Activated naive CD8-positive, alpha-beta T cell treated with anti-CD3 and anti-CD28 coated beads, Interleukin-2, amount 50 U/mL, for 16 hours (primary cell): Measurements from ENCODE around the gene GALNT13.
"Not testable (repeated sequence)": the region's sequence is repeated elsewhere in the genome, so short reads cannot be mapped to it uniquely, and the experiment has no call there.

ENCODE experiments used
- DNase-seq: peaks from one replicate; pipeline ENCODE4 v3.0.0-alpha.2; 2020; ENCODE audit warnings: low read depth, low spot score

The GALNT13 gene

GRCh38 chr2:154408786-154409185 is 537.1 kb downstream of the GALNT13 start:
- DNase-seq: no peak

- no peak for DNase-seq
Observed at GRCh38 chr2:154422251-154422650, 550.5 kb downstream of the GALNT13 start.

GRCh38 chr2:154425994-154426393 is 554.3 kb downstream of the GALNT13 start:
- no peak for DNase-seq

- DNase-seq: no peak
Observed at GRCh38 chr2:154427453-154427852, 555.7 kb downstream of the GALNT13 start.

GRCh38 chr2:154428022-154428421 is 556.3 kb downstream of the GALNT13 start:
- no peak for DNase-seq

GRCh38 chr2:154433010-154433409 is 561.3 kb downstream of the GALNT13 start:
- DNase-seq: no peak

GRCh38 chr2:154437104-154437503 is 565.4 kb downstream of the GALNT13 start:
- DNase-seq: no peak

- DNase-seq: no peak
Observed at GRCh38 chr2:154439156-154439555, 567.4 kb downstream of the GALNT13 start.

GRCh38 chr2:154443919-154444318 is 572.2 kb downstream of the GALNT13 start:
- DNase-seq: no peak

- no peak for DNase-seq
Observed at GRCh38 chr2:154446324-154446723, 574.6 kb downstream of the GALNT13 start.

GRCh38 chr2:154447727-154448418 is 576.2 kb downstream of the GALNT13 start:
- DNase-seq: no peak

- no peak for DNase-seq
Observed at GRCh38 chr2:154449951-154450658, 578.4 kb downstream of the GALNT13 start.

- DNase-seq: no peak
Observed at GRCh38 chr2:154452471-154452870, 580.7 kb downstream of the GALNT13 start.

- no peak for DNase-seq
Observed at GRCh38 chr2:154452906-154453493, 581.3 kb downstream of the GALNT13 start.

- no peak for DNase-seq
Observed at GRCh38 chr2:154455166-154455565, 583.4 kb downstream of the GALNT13 start.

- no peak for DNase-seq
Observed at GRCh38 chr2:154455866-154456265, 584.1 kb downstream of the GALNT13 start.

GRCh38 chr2:154457286-154457685 is 585.6 kb downstream of the GALNT13 start:
- no peak for DNase-seq

- DNase-seq: no peak
Observed at GRCh38 chr2:154459286-154459685, 587.6 kb downstream of the GALNT13 start.

GRCh38 chr2:154462634-154463033 is 590.9 kb downstream of the GALNT13 start:
- no peak for DNase-seq

GRCh38 chr2:154466226-154466625 is 594.5 kb downstream of the GALNT13 start:
- DNase-seq: no peak

GRCh38 chr2:154470376-154470775 is 598.7 kb downstream of the GALNT13 start:
- no peak for DNase-seq

GRCh38 chr2:154471492-154471891 is 599.8 kb downstream of the GALNT13 start:
- not testable (repeated sequence) for DNase-seq

- DNase-seq: no peak
Observed at GRCh38 chr2:154477319-154477718, 605.6 kb downstream of the GALNT13 start.
